Fibroblast of lung (primary cell): ENCODE measurements around the gene NHS. TPM values are rescaled to one million over a fixed set of nuclear protein-coding genes. Genes with fewer than 3 reads are reported as not detected.

ENCODE experiments used
- DNase-seq, 2 donors: peaks; one replicate each; pipeline versions ENCODE4 v3.0.0 to v3.0.0-alpha.2; 2010; ENCODE audit warnings: low read depth in 2 of 2
- H2AFZ ChIP-seq: 2 replicates; pipeline ENCODE4 v1.5.1; 2012; ENCODE audit warnings: low read length, control low read depth, inconsistent platforms
- H3K27ac ChIP-seq: 2 replicates; pipeline ENCODE4 v1.5.1; 2011; ENCODE audit warnings: low read length, control low read depth; ENCODE audit not compliant: insufficient read depth
- H3K27me3 ChIP-seq: 2 replicates; pipeline ENCODE4 v1.5.1; 2011; ENCODE audit warnings: mild to moderate bottlenecking, low read length; ENCODE audit not compliant: control insufficient read depth, insufficient read depth
- H3K36me3 ChIP-seq: 2 replicates; pipeline ENCODE4 v1.5.1; 2011; ENCODE audit warnings: low read length; ENCODE audit not compliant: control insufficient read depth, insufficient read depth
- H3K4me1 ChIP-seq: 2 replicates; pipeline ENCODE4 v1.5.1; 2011; ENCODE audit warnings: low read length; ENCODE audit not compliant: control insufficient read depth, insufficient read depth; ENCODE audit errors: extremely low read depth
- H3K4me2 ChIP-seq: 2 replicates; pipeline ENCODE4 v1.5.1; 2011; ENCODE audit warnings: low read length, control low read depth; ENCODE audit not compliant: insufficient read depth; ENCODE audit errors: extremely low read depth
- H3K4me3 ChIP-seq, 4 experiments: fragments of 200-600 bp in 1 of 4; sonication (generic) in 1 of 4; replicated peaks in 1 of 4; 2 replicates each; pipeline ENCODE4 v1.5.1; 2011 to 2016; ENCODE audit warnings: low read length in 4 of 4, low read depth in 3 of 4, mild to moderate bottlenecking in 3 of 4, control low read depth in 2 of 4, inconsistent platforms in 1 of 4, mixed read lengths in 1 of 4; ENCODE audit not compliant: insufficient read depth in 1 of 4; ENCODE audit errors: control extremely low read depth in 1 of 4
- H3K79me2 ChIP-seq: 2 replicates; pipeline ENCODE4 v1.5.1; 2012; ENCODE audit warnings: mild to moderate bottlenecking, low read length, inconsistent platforms; ENCODE audit not compliant: control insufficient read depth, insufficient read depth
- H3K9ac ChIP-seq: 2 replicates; pipeline ENCODE4 v1.5.1; 2011; ENCODE audit warnings: mild to moderate bottlenecking, low read length, control low read depth; ENCODE audit not compliant: insufficient read depth
- H3K9me3 ChIP-seq: 2 replicates; pipeline ENCODE4 v1.5.1; 2012; ENCODE audit warnings: low read depth, low read length; ENCODE audit not compliant: control insufficient read depth, insufficient read depth
- H4K20me1 ChIP-seq: 2 replicates; pipeline ENCODE4 v1.5.1; 2011; ENCODE audit warnings: low read length; ENCODE audit not compliant: control insufficient read depth, insufficient read depth; ENCODE audit errors: extremely low read depth
- EZH2 ChIP-seq: IDR thresholded peaks from 2 replicates; pipeline ENCODE4 v1.5.1; 2012; ENCODE audit warnings: low read length, control low read depth, mild to moderate bottlenecking; ENCODE audit errors: missing control alignments
- polyA plus RNA-seq, 2 donors: library from polyadenylated mRNA; depleted of rRNA in 1 of 2; stranded (reverse) in 1 of 2; unstranded in 1 of 2; fragments of >200 nt; gene quantifications; 2 replicates each; pipeline ENCODE4 v1.2.1, GENCODE V29; 2011 to 2012; ENCODE audit warnings: missing spikeins in 1 of 2
- total RNA-seq: library from RNA; depleted of rRNA; stranded (reverse); fragments of >200 nt; gene quantifications from 2 replicates; pipeline ENCODE4 v1.2.1, GENCODE V29; 2014
- TF ChIP-seq, protein P1 (sequence below), 2 donors: IDR thresholded peaks in 1 of 2; conservative IDR thresholded peaks in 1 of 2; 1 replicate in 1 of 2; 2 replicates in 1 of 2; pipeline ENCODE4 v1.5.1; 2011 to 2012; ENCODE audit warnings: low read length in 2 of 2, control low read depth in 1 of 2, inconsistent platforms in 1 of 2, low read depth in 1 of 2, mild to moderate bottlenecking in 1 of 2

Gene NHS
- total and polyA plus RNA-seq, 2 donors (not counting 1 experiment from before 2014, with no cell fraction given): 1.4 to 3.8 TPM

DNA sequence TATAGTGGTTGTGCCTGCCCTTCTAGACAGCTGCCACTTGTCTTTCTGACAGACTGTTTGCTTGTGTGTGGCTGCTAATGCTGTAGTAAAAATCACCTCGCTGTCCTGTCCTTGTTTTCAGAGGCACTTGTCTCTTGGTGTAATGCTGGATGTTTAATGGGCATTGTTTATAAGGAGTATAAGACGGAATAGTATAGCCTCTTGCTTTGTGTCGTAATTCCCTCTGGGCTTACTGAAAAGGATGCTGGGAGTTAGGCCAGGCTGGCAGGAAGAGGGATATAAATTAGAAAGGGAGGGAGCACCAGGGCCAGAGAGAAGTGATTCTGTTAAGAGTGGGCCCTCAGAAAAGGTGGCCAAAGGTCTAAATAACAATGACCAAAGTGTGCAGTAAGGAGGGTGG is 29.0 kb downstream of the NHS start:
- H2AFZ ChIP-seq: no peak overlapping the region
- no peaks in the 10 kb centered on the region for H3K9me3 ChIP-seq
- no peak for TF ChIP-seq EZH2
- TF ChIP-seq, protein P1, sequence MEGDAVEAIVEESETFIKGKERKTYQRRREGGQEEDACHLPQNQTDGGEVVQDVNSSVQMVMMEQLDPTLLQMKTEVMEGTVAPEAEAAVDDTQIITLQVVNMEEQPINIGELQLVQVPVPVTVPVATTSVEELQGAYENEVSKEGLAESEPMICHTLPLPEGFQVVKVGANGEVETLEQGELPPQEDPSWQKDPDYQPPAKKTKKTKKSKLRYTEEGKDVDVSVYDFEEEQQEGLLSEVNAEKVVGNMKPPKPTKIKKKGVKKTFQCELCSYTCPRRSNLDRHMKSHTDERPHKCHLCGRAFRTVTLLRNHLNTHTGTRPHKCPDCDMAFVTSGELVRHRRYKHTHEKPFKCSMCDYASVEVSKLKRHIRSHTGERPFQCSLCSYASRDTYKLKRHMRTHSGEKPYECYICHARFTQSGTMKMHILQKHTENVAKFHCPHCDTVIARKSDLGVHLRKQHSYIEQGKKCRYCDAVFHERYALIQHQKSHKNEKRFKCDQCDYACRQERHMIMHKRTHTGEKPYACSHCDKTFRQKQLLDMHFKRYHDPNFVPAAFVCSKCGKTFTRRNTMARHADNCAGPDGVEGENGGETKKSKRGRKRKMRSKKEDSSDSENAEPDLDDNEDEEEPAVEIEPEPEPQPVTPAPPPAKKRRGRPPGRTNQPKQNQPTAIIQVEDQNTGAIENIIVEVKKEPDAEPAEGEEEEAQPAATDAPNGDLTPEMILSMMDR (conservative IDR thresholded peaks at IDR 0.05 in 1 of 2, IDR thresholded peaks at IDR 0.05 in 1 of 2; ENCODE audit: low read depth in 1 of 2, low read length in 2 of 2): no peak
- H3K27me3 ChIP-seq: no peaks in the 10 kb centered on the region
- H3K4me2 ChIP-seq: no peak overlapping the region
- no peak for DNase-seq
- no peaks in the 10 kb centered on the region for H3K36me3 ChIP-seq
- no peaks in the 10 kb centered on the region for H3K4me1 ChIP-seq
- no peaks in the 10 kb centered on the region for H3K79me2 ChIP-seq
- no peak overlapping the region for H3K27ac ChIP-seq
- H3K4me3 ChIP-seq: no peak overlapping the region
- no peak overlapping the region for H3K9ac ChIP-seq
- H4K20me1 ChIP-seq: no peaks in the 10 kb centered on the region

- DNase-seq: peak in 1 of 2 donors; percentile 87
- H4K20me1 ChIP-seq: no peaks in the 10 kb centered on the region
- no peak overlapping the region for H3K27ac ChIP-seq
- H3K27me3 ChIP-seq: no peaks in the 10 kb centered on the region
- H2AFZ ChIP-seq: no peak overlapping the region
- no peaks in the 10 kb centered on the region for H3K79me2 ChIP-seq
- no peaks in the 10 kb centered on the region for H3K9me3 ChIP-seq
- no peak overlapping the region for H3K4me3 ChIP-seq
- no peak overlapping the region for H3K9ac ChIP-seq
- no peaks in the 10 kb centered on the region for H3K36me3 ChIP-seq
- no peak overlapping the region for H3K4me2 ChIP-seq
- TF ChIP-seq, protein P1 (conservative IDR thresholded peaks at IDR 0.05 in 1 of 2, IDR thresholded peaks at IDR 0.05 in 1 of 2; ENCODE audit: low read depth in 1 of 2, low read length in 2 of 2): no peak
- TF ChIP-seq EZH2: no peak
- no peaks in the 10 kb centered on the region for H3K4me1 ChIP-seq
Measured at GRCh38 chrX:17405225-17405969, 30.4 kb downstream of the NHS start.

DNA sequence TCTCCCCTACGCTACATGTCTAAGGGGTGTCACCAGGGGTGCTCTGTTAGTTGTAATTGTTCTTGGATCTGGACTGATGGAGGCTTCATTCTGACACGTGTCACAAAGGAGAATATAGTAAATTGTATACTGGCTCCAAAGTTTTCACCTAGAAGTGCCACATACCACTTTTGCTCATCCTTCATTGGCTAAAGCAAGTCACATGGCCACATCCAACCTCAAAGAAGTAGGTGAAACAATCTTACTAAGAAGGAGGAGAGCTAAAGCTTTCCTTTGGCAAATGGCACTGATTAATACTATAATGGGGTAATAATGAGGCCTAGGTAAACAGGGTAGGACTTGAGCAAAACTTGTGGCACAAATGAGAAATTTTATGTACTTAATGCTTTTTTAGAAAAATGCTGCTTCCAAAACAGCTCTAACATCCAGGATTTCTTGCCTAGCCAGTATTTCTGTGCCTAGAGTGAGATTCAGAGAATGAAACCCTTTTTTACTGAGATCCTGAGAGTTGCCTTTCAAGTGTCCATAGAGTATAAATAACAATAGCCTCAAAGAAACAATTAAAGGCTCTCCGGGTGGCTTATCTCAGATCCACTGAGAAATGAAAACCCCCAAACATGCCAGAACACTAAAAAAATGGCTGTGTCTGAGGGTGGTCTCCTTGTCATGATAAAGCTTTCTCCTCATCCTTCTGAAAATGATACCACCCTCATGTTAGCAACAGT is 34.7 kb downstream of the NHS start:
- H3K4me1 ChIP-seq: peaks cover 2% of the 10 kb centered on the region
- H3K27ac ChIP-seq: no peak overlapping the region
- no peak overlapping the region for H3K4me3 ChIP-seq
- no peaks in the 10 kb centered on the region for H3K9me3 ChIP-seq
- H4K20me1 ChIP-seq: no peaks in the 10 kb centered on the region
- H2AFZ ChIP-seq: no peak overlapping the region
- no peak for DNase-seq
- TF ChIP-seq, protein P1 (conservative IDR thresholded peaks at IDR 0.05 in 1 of 2, IDR thresholded peaks at IDR 0.05 in 1 of 2; ENCODE audit: low read depth in 1 of 2, low read length in 2 of 2): no peak
- TF ChIP-seq EZH2: no peak
- H3K9ac ChIP-seq: no peak overlapping the region
- H3K4me2 ChIP-seq: no peak overlapping the region
- H3K36me3 ChIP-seq: no peaks in the 10 kb centered on the region
- no peaks in the 10 kb centered on the region for H3K27me3 ChIP-seq
- no peaks in the 10 kb centered on the region for H3K79me2 ChIP-seq
